Gastroesophageal sphincter (tissue), 4 donors: ENCODE measurements around the gene ZNF496. TPM values are rescaled to one million over a fixed set of nuclear protein-coding genes. Genes with fewer than 3 reads are reported as not detected.
"Not testable (repeated sequence)": the region's sequence is repeated elsewhere in the genome, so short reads cannot be mapped to it uniquely, and the experiment has no call there.

Experiments
- ATAC-seq: fragments of 150-250 bp; one replicate; pipeline ENCODE4 v1.9.1; 2016; ENCODE audit warnings: mild to moderate bottlenecking, moderate library complexity
- H3K27ac ChIP-seq, 4 donors: fragments of 200-600 bp; sonication (generic) in 3 of 4; 1 replicate in 3 of 4; 2 replicates in 1 of 4; pipeline ENCODE4 v1.5.1; 2016 to 2019
- H3K27me3 ChIP-seq: fragments of 200-600 bp; sonication (generic); one replicate; pipeline ENCODE4 v1.5.1; 2019
- H3K36me3 ChIP-seq, 2 donors: fragments of 200-600 bp; sonication (generic); one replicate each; pipeline ENCODE4 v1.5.1; 2019; ENCODE audit warnings: control low read depth in 1 of 2
- H3K4me1 ChIP-seq, 3 donors: fragments of 200-600 bp; sonication (generic); 1 replicate in 2 of 3; 2 replicates in 1 of 3; pipeline ENCODE4 v1.5.1; 2016 to 2019; ENCODE audit warnings: control low read depth in 2 of 3
- H3K4me3 ChIP-seq, 2 donors: fragments of 200-600 bp; sonication (generic); one replicate each; pipeline ENCODE4 v1.5.1; 2019; ENCODE audit warnings: mild to moderate bottlenecking in 1 of 2, moderate library complexity in 1 of 2
- H3K9me3 ChIP-seq, 3 donors: fragments of 200-600 bp; sonication (generic); one replicate each; pipeline ENCODE4 v1.5.1; 2017 to 2019; ENCODE audit warnings: control low read depth in 2 of 3
- EP300 ChIP-seq: sonication (generic); formaldehyde crosslinking; IDR thresholded peaks from one replicate; pipeline ENCODE4 v1.6.1; 2017; ENCODE audit warnings: antibody characterized with exemption, mild to moderate bottlenecking
- POLR2A ChIP-seq, 2 donors: fragments of 450-650 bp; IDR thresholded peaks; one replicate each; pipeline ENCODE4 v1.6.1; 2017; ENCODE audit warnings: antibody characterized with exemption in 2 of 2, mild to moderate bottlenecking in 2 of 2, moderate library complexity in 1 of 2
- POLR2AphosphoS5 ChIP-seq: sonication (generic); formaldehyde crosslinking; IDR thresholded peaks from one replicate; pipeline ENCODE4 v1.6.1; 2017; ENCODE audit warnings: antibody characterized with exemption
- WGBS, 2 donors: methylation state at CpG; one replicate each; pipeline ENCODE4 v1.1.5; 2018; ENCODE audit warnings: low coverage in 1 of 2; 5-methylcytosine and 5-hydroxymethylcytosine counted together
- total RNA-seq, 4 donors: library from RNA; depleted of rRNA; stranded (reverse); fragments of >200 nt; gene quantifications; one replicate each; pipeline ENCODE4 v1.1.0, GENCODE V29; 2016
- TF ChIP-seq, protein P1 (sequence below), 4 experiments: fragments of 200-600 bp in 2 of 4; fragments of 450-650 bp in 2 of 4; sonication (generic) in 1 of 4; IDR thresholded peaks; one replicate each; pipeline ENCODE4 v1.5.1; 2017 to 2019; ENCODE audit warnings: antibody characterized with exemption in 4 of 4, mild to moderate bottlenecking in 2 of 4, moderate library complexity in 2 of 4

ZNF496 gene
- total RNA-seq, 4 donors from 2014 or later: 27.2 to 44.8 (median 40.6) TPM

DNA sequence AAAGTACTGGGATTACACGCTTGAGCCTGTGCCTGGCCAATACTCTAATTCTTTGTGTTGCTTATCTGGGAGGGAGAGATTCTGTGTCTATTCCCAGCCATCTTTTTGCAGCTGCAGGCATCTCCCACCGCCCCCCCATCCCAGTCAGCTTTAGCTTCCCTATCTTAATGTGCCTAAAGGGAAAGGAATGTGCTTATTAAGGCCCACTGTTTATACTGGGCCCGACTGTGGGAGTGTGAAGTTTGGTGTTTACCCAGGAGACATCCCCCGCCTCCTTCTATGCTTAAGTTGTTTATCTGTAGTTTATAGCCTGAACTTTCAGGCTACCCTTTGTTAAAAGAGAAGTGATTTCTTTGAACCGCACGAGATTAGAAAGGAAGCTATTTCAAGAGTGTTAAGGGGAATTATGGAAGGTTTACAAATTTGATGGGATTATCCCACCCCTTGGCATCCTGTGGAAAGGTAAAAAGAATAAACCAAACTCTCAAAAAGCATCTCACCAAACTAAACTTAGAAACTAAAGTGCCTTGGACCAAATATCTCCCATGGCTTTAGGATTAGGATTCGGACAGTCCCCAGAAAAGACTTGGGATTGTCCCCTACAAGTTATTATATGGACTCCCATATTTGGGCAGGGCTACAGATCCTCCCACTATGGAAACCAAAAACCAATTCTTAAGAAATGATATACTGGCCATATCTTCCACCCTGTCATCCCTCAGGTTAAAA lies 25.5 kb upstream of the ZNF496 start:
- no peak for TF ChIP-seq POLR2A (IDR thresholded peaks at IDR 0.05)
- no peak for TF ChIP-seq POLR2AphosphoS5
- TF ChIP-seq, protein P1, sequence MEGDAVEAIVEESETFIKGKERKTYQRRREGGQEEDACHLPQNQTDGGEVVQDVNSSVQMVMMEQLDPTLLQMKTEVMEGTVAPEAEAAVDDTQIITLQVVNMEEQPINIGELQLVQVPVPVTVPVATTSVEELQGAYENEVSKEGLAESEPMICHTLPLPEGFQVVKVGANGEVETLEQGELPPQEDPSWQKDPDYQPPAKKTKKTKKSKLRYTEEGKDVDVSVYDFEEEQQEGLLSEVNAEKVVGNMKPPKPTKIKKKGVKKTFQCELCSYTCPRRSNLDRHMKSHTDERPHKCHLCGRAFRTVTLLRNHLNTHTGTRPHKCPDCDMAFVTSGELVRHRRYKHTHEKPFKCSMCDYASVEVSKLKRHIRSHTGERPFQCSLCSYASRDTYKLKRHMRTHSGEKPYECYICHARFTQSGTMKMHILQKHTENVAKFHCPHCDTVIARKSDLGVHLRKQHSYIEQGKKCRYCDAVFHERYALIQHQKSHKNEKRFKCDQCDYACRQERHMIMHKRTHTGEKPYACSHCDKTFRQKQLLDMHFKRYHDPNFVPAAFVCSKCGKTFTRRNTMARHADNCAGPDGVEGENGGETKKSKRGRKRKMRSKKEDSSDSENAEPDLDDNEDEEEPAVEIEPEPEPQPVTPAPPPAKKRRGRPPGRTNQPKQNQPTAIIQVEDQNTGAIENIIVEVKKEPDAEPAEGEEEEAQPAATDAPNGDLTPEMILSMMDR (IDR thresholded peaks at IDR 0.05): no peak
- no peak for TF ChIP-seq EP300
- Histone ChIP-seq H3K27me3 (peaks cover 48% of the 10 kb centered on the region), H3K36me3 (no peaks in the 10 kb centered on the region), H3K9me3 (no peaks in the 10 kb centered on the region), H3K27ac (no peak overlapping the region), H3K4me1 (peaks cover 0 to 9% (median 0%) of the 10 kb centered on the region in 3 donors), H3K4me3 (no peak overlapping the region)
- WGBS, 2 donors: 26 to 45% methylated on average over 6 to 7 of the region's 7 CpGs
- no peak for ATAC-seq

DNA sequence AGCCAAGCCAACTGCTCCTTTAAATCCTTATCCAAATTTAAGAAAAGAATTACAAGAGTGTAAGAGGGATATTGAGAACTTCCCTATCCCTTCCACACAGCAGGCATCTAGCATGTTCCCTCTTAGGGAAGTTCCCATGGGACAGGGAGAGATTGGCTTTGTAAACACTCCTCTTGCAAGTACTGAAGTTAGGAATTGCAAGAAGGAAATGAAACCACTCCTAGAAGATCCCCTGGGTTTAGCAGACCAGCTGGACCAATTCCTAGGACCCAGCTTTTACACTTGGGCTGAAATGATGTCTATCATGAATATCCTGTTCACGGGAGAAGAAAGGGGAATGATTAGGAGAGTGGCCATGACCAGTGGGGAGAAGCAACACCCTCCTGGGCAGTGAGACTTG lies 23.5 kb upstream of the ZNF496 start:
- H3K36me3 ChIP-seq, H3K4me1 ChIP-seq, H3K4me3 ChIP-seq, H3K9me3 ChIP-seq, H3K27ac ChIP-seq, ATAC-seq: not testable (repeated sequence)
- H3K27me3 ChIP-seq: peaks cover 59% of the 10 kb centered on the region
- WGBS, 2 donors: 38 to 57% methylated on average over 1 of the region's 1 CpG

DNA sequence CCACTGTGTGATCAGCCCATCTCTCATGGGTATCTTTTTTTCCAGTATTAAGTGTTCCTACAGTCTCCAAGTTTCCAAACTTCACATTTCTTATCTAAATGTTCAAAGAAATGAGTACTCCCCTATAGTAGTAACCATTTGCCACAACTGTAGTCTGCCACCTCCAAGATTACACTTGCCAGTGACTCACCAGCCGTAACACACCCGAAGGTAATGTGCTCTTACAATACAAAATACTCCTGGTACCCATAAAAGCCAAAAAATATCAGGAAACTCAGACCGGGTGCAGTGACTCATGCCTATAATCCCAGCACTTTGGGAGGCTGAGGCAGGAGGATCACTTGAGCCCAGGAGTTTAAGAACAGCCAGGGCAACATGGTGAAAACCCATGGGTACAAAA lies 20.5 kb upstream of the ZNF496 start:
- Histone ChIP-seq H3K36me3 (no peaks in the 10 kb centered on the region), H3K4me3 (no peak overlapping the region), H3K9me3 (no peaks in the 10 kb centered on the region), H3K4me1 (peaks cover 0 to 12% (median 0%) of the 10 kb centered on the region in 3 donors), H3K27me3 (peaks cover 60% of the 10 kb centered on the region), H3K27ac (no peak overlapping the region)
- WGBS, 2 donors: 98 to 100% methylated on average over 1 to 3 of the region's 3 CpGs
- no peak for ATAC-seq
- TF ChIP-seq EP300 (no peak), POLR2AphosphoS5 (no peak), POLR2A (IDR thresholded peaks at IDR 0.05) (no peak)
- TF ChIP-seq, protein P1 (IDR thresholded peaks at IDR 0.05): no peak

DNA sequence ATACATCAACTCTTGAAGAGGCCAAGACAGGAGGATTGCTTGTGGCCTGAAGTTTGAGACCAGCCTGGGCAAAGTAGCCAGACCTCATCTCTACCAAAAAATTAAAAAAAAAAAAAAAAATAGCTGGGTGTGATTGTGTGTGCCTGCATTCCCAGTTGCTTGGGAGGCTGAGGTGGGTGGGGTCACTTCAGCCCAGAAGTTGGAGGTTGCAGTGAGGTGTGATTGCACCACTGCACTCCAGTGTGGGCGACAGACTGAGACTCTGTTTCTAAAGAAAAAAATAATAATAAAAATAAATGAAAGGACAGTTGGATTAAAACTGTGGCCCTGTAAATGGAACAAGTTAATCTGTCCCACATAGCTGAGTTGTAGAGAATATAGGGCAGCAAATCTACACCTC lies 18.9 kb upstream of the ZNF496 start:
- H3K9me3 ChIP-seq: no peaks in the 10 kb centered on the region
- TF ChIP-seq, protein P1 (IDR thresholded peaks at IDR 0.05): no peak
- TF ChIP-seq POLR2A (IDR thresholded peaks at IDR 0.05): no peak
- TF ChIP-seq EP300: no peak
- no peak for TF ChIP-seq POLR2AphosphoS5
- H3K4me1 ChIP-seq: peaks cover 0 to 12% (median 0%) of the 10 kb centered on the region in 3 donors
- H3K27me3 ChIP-seq: peaks cover 48% of the 10 kb centered on the region
- WGBS, 2 donors: 67 to 88% methylated on average over 1 of the region's 1 CpG
- no peak overlapping the region for H3K27ac ChIP-seq
- ATAC-seq: no peak
- H3K4me3 ChIP-seq: no peak overlapping the region
- no peaks in the 10 kb centered on the region for H3K36me3 ChIP-seq

DNA sequence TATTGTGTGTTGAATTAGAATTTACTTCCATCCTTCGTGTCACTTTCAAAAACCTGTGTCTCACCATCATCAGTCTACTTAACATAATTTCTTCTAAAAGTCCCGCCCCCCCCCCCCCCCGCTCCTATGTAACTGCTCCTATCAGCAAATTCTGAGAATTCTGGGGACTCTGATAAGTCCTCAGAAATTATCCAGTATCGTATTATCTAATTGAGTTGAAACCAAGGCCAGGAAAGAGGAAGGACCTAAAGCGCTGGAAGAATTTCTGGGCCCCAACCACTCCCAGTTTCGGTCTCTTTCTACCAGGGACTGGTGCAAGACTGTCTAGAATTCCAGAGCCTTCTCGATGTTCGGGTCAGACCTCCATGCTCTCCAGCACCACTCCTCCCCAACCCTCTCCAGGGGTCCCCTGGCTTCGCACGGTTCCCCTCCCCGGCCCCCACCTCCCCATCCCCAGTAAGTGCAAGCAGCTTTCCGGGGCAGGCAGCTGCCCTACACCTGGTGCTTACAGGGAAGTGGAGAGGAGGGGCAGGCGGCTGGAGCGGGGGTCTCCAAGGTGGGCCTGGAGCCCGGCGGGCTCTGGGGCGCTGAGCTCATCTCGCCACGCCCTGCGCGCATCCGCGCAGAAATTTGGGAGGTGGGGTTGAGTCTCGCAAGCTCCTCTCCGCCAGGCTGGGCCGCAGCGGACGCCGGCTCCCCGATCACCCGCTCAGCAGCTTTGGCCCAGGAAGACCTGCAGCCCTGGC lies 16.0 kb upstream of the ZNF496 start:
- peaks cover 34% of the 10 kb centered on the region for H3K27me3 ChIP-seq
- TF ChIP-seq POLR2AphosphoS5: no peak
- TF ChIP-seq POLR2A (IDR thresholded peaks at IDR 0.05): no peak
- no peak for TF ChIP-seq EP300
- TF ChIP-seq, protein P1 (IDR thresholded peaks at IDR 0.05): no peak
- H3K9me3 ChIP-seq: no peaks in the 10 kb centered on the region
- no peaks in the 10 kb centered on the region for H3K36me3 ChIP-seq
- ATAC-seq: peak; percentile 31
- peaks cover 0 to 12% (median 0%) of the 10 kb centered on the region in 3 donors for H3K4me1 ChIP-seq
- peak overlapping the region in 1 of 4 donors; percentile 53 for H3K27ac ChIP-seq
- 19 to 32% methylated on average over 5 to 7 of the region's 31 CpGs for whole genome bisulfite sequencing, 2 donors
- peak overlapping the region; percentile 6 to 37 for H3K4me3 ChIP-seq
